Cerebellar nuclear complex (tissue), 1 donor: ENCODE results near the gene MBOAT7.

Source experiments
- DNase-seq, 2 experiments: peaks; one replicate each; lab custom pipeline; 2025; lab: John Stamatoyannopoulos, UW

The MBOAT7 gene

GRCh38 chr19:54138489-54139256, 50.7 kb downstream of the MBOAT7 start:
- no peak for DNase-seq

- no peak for DNase-seq
Observed at GRCh38 chr19:54137699-54138488, 51.5 kb downstream of the MBOAT7 start, which contains the start of gene CNOT3. Gene CNOT3 (plus strand): TSS chr19:54137762. CDS start chr19:54142979, 5,217 bp downstream.

- DNase-seq: peak; percentile 98 to 100
Observed at GRCh38 chr19:54136864-54137698, 52.3 kb downstream of the MBOAT7 start.

GRCh38 chr19:54136086-54136863, 53.1 kb downstream of the MBOAT7 start:
- no peak for DNase-seq

GRCh38 chr19:54133957-54134590, 55.3 kb downstream of the MBOAT7 start:
- DNase-seq: no peak

GRCh38 chr19:54133312-54133956, 55.9 kb downstream of the MBOAT7 start:
- DNase-seq: no peak

- no peak for DNase-seq
Observed at GRCh38 chr19:54129617-54129996, 59.8 kb downstream of the MBOAT7 start.

GRCh38 chr19:54128796-54129616, 60.4 kb downstream of the MBOAT7 start:
- no peak for DNase-seq

- no peak for DNase-seq
Observed at GRCh38 chr19:54128441-54128725, 61.0 kb downstream of the MBOAT7 start.

- DNase-seq: no peak
Observed at GRCh38 chr19:54127688-54128440, 61.5 kb downstream of the MBOAT7 start.

GRCh38 chr19:54125713-54126112, 63.7 kb downstream of the MBOAT7 start:
- DNase-seq: no peak

- DNase-seq: no peak
Observed at GRCh38 chr19:54124393-54124792, 65.0 kb downstream of the MBOAT7 start.

GRCh38 chr19:54123682-54124081, 65.7 kb downstream of the MBOAT7 start:
- DNase-seq: no peak
